Gastrocnemius medialis (tissue), 4 donors: ENCODE data around the gene FAM53A. TPM values are rescaled to one million over a fixed set of nuclear protein-coding genes. Genes with fewer than 3 reads are reported as not detected.

Source experiments
- ATAC-seq, 2 donors: fragments of 150-250 bp; one replicate each; pipeline ENCODE4 v1.9.1; 2016
- DNase-seq, 2 donors: peaks; one replicate each; pipeline ENCODE4 v3.0.0-alpha.2; 2019
- H3K27ac ChIP-seq, 4 donors: fragments of 200-600 bp; sonication (generic); 1 replicate in 1 of 4; 2 replicates in 3 of 4; pipeline ENCODE4 v1.5.1; 2016 to 2018; ENCODE audit warnings: mild to moderate bottlenecking in 2 of 4, moderate library complexity in 1 of 4
- H3K27me3 ChIP-seq, 3 donors: fragments of 200-600 bp; sonication (generic) in 2 of 3; 1 replicate in 1 of 3; 2 replicates in 2 of 3; pipeline versions ENCODE4 v1.5.1 to v1.6.0; 2016 to 2019; ENCODE audit warnings: mild to moderate bottlenecking in 1 of 3, moderate library complexity in 1 of 3
- H3K36me3 ChIP-seq, 2 donors: fragments of 200-600 bp; sonication (generic) in 1 of 2; one replicate each; pipeline ENCODE4 v1.5.1; 2017 to 2018
- H3K4me1 ChIP-seq, 2 donors: fragments of 200-600 bp; sonication (generic) in 1 of 2; one replicate each; pipeline ENCODE4 v1.5.1; 2016 to 2017; ENCODE audit warnings: mild to moderate bottlenecking in 2 of 2
- H3K4me3 ChIP-seq, 4 donors: fragments of 200-600 bp; sonication (generic) in 3 of 4; 1 replicate in 1 of 4; 2 replicates in 3 of 4; pipeline ENCODE4 v1.5.1; 2016 to 2019; ENCODE audit warnings: mild to moderate bottlenecking in 2 of 4
- H3K9me3 ChIP-seq, 3 donors: fragments of 200-600 bp; sonication (generic) in 2 of 3; 1 replicate in 1 of 3; 2 replicates in 2 of 3; pipeline ENCODE4 v1.5.1; 2016 to 2019
- CTCF ChIP-seq, 5 experiments: fragments of 450-650 bp in 3 of 5; fragments of 200-600 bp in 2 of 5; sonication (generic) in 2 of 5; IDR thresholded peaks in 4 of 5; conservative IDR thresholded peaks in 1 of 5; 1 replicate in 4 of 5; 2 replicates in 1 of 5; pipeline ENCODE4 v1.5.1; 2016 to 2019; ENCODE audit warnings: antibody characterized with exemption in 5 of 5, mild to moderate bottlenecking in 3 of 5, moderate library complexity in 3 of 5
- POLR2A ChIP-seq, 2 donors: fragments of 450-650 bp; IDR thresholded peaks; one replicate each; pipeline ENCODE4 v1.6.1; 2017; ENCODE audit warnings: antibody characterized with exemption in 2 of 2, mild to moderate bottlenecking in 2 of 2, moderate library complexity in 2 of 2
- in situ Hi-C, 4 donors: fragments of 200-750 bp; cut with MboI; loops; one replicate each; pipeline versions ENCODE4 v1.15.0 to v1.8.0; 2017; ENCODE audit warnings: low sequenced_read_pairs in 4 of 4
- intact Hi-C: fragments of 100-400 bp; cut with DNase I; formaldehyde crosslinking; loops from one replicate; pipeline ENCODE4 v1.15.1; 2023; ENCODE audit warnings: low total_unique reads
- total RNA-seq, 4 donors: library from RNA; depleted of rRNA; stranded (reverse); fragments of >200 nt; gene quantifications; one replicate each; pipeline versions ENCODE4 v1.1.0 to v1.2.3, GENCODE V29; 2016

FAM53A gene
- total RNA-seq, 4 donors from 2014 or later = 1.8 to 5.2 (median 2.8) TPM

DNA sequence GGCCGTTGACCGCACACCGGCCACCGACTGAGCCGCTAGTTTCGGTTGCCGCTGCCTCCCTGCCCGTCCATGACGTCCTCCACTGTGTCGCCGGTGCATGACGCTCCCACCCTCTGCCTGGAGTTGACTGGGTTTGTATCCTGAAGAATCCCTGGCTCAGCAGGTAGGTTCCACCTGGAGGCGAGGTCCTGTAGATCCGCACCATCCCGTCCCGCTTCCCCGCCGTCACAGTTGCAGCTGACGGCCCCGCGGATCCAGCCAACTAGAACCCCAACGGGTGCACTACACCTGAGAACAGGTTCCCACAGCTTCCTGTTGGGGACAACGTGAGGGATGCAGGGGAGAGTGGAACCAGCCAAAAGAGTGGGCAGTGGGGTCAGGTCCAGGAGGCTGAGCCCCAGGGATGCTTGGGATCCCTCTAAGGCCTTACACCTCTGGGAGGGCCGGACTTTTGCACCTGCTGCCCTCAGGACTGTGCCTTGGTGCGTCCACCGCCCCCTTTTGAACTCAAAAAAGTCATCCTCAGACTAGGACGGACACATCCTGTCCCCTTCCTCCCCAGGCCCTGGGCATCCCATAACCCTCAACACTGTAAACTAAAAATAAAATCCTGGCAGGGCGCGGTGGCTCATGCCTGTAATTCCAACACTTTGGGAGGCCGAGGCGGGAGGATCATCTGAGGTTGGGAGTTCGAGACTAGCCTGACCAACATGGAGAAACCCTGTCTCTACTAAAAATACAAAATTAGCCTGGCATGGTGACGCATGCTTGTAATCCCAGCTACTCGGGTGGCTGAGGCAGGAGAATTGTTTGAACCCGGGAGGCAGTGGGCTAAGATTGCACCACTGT, 29.1 kb upstream of the FAM53A start:
- peak in 1 of 2 donors; percentile 5 for ATAC-seq
- no peak for DNase-seq

GRCh38 chr4:1712216-1713002, 28.3 kb upstream of the FAM53A start, which contains the start of gene SLBP:
Gene SLBP (minus strand): TSS chr4:1712319. CDS start chr4:1712188, 131 bp downstream.
- in situ Hi-C loops (no loop called here), intact Hi-C loops (loop anchor here (1.0 to 5.0 kb wide), 4 partner anchors 9 to 159 kb away; partner anchors contain the start of genes FAM53A, LETM1, NSD2 and TACC3)
- peaks cover 0 to 8% of the 10 kb centered on the region in 2 donors for H3K36me3 ChIP-seq
- peak; percentile 94 to 95 for TF ChIP-seq POLR2A (IDR thresholded peaks at IDR 0.05)
- peak in 1 of 5 experiments; percentile 24 for TF ChIP-seq CTCF (IDR thresholded peaks at IDR 0.05 in 4 of 5, conservative IDR thresholded peaks at IDR 0.05 in 1 of 5)
- peak within 1 kb of the TSS; percentile 91 to 96 (median 95) for H3K27ac ChIP-seq
- peaks cover 18 to 25% of the 10 kb centered on the region in 2 donors for H3K4me1 ChIP-seq
- peak; percentile 93 to 94 for DNase-seq
- no peaks in the 10 kb centered on the region for H3K9me3 ChIP-seq
- H3K4me3 ChIP-seq = peak within 1 kb of the TSS; percentile 66 to 77 (median 74)
- ATAC-seq = peak; percentile 87 to 89
- no peaks in the 10 kb centered on the region for H3K27me3 ChIP-seq

More for the DNA sequence above, 29.1 kb upstream of the FAM53A start:
- Histone ChIP-seq H3K36me3 (peaks cover 0 to 16% of the 10 kb centered on the region in 2 donors), H3K4me3 (peak overlapping the region; percentile 66 to 77 (median 74)), H3K27me3 (no peaks in the 10 kb centered on the region), H3K9me3 (no peaks in the 10 kb centered on the region), H3K27ac (peak overlapping the region; percentile 91 to 96 (median 95)), H3K4me1 (peaks cover 21 to 25% of the 10 kb centered on the region in 2 donors)
- intact Hi-C loops (loop anchor here (5.0 kb wide), 1 partner anchor 144 kb away; the partner anchor contains the start of gene LETM1), in situ Hi-C loops (no loop called here)
- TF ChIP-seq CTCF (IDR thresholded peaks at IDR 0.05 in 4 of 5, conservative IDR thresholded peaks at IDR 0.05 in 1 of 5) (no peak), POLR2A (IDR thresholded peaks at IDR 0.05) (no peak)

DNA sequence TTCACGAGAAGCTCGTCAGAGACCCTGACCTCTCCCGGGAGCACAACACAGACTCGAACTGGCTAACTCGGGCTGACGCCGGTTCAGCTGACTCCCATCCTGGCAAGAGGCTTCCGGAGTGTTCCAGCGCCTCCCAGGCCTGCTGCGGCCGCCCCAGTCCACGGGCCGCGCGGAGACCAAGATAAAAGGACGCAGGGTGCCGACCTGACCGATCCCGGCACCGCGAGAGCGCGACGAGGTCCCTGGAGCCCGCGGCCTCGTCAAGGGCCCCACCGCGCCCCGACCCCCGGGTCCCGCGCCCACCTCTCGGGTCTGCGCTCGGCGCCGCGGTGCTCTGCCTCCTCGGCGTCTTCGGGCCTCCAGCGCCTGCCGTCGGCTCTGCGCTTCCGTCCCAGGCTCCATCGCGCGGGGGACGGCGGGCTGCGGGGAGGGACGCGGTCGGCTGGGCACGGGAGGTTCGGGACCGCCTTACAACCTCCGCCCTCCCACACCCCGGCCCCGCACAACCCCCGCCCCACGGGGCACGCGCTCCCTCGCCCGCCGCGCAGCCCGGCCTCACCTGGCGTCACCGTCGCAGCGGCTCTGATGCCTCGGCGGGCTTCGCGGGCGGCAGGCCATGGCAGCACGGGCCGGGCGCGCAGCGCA, 27.6 kb upstream of the FAM53A start:
- H3K9me3 ChIP-seq = no peaks in the 10 kb centered on the region
- intact Hi-C loops (loop anchor here (1.0 to 5.0 kb wide), 4 partner anchors 10 to 160 kb away; partner anchors contain the start of genes FAM53A, LETM1, NSD2 and TACC3), in situ Hi-C loops (no loop called here)
- H3K4me3 ChIP-seq = peak overlapping the region; percentile 66 to 77 (median 73)
- DNase-seq (peak; percentile 33 to 55), ATAC-seq (peak; percentile 41 to 53)
- H3K4me1 ChIP-seq = peaks cover 18 to 25% of the 10 kb centered on the region in 2 donors
- H3K27me3 ChIP-seq = no peaks in the 10 kb centered on the region
- TF ChIP-seq CTCF (IDR thresholded peaks at IDR 0.05 in 4 of 5, conservative IDR thresholded peaks at IDR 0.05 in 1 of 5) (no peak), POLR2A (IDR thresholded peaks at IDR 0.05) (no peak)
- peak overlapping the region; percentile 91 to 96 (median 95) for H3K27ac ChIP-seq
- peaks cover 0 to under 1% of the 10 kb centered on the region in 2 donors for H3K36me3 ChIP-seq

- intact Hi-C loops = loop anchor here (5.0 kb wide), 1 partner anchor 146 kb away; the partner anchor contains the start of gene LETM1
These were observed 27.0 kb upstream of the FAM53A start for GRCh38 chr4:1711055-1711570.

More at GRCh38 chr4:1711055-1711570, 27.0 kb upstream of the FAM53A start:
- H3K9me3 ChIP-seq = no peaks in the 10 kb centered on the region
- H3K27ac ChIP-seq = peak overlapping the region; percentile 91 to 96 (median 95)
- DNase-seq (no peak), ATAC-seq (no peak)
- peaks cover 18 to 25% of the 10 kb centered on the region in 2 donors for H3K4me1 ChIP-seq
- H3K4me3 ChIP-seq = peak overlapping the region; percentile 66 to 77 (median 73)
- no peaks in the 10 kb centered on the region for H3K27me3 ChIP-seq
- no peak for TF ChIP-seq POLR2A (IDR thresholded peaks at IDR 0.05)
- TF ChIP-seq CTCF (IDR thresholded peaks at IDR 0.05 in 4 of 5, conservative IDR thresholded peaks at IDR 0.05 in 1 of 5) = no peak
- in situ Hi-C loops = no loop called here
- no peaks in the 10 kb centered on the region for H3K36me3 ChIP-seq
